HUES64 (cell line): Measurements from ENCODE around the gene NUP50.

Experiments
- H3K27ac ChIP-seq: 2 replicates; pipeline ENCODE4 v1.7.0; 2013; ENCODE audit warnings: low read depth, low read length, inconsistent platforms
- H3K27me3 ChIP-seq: 2 replicates; pipeline ENCODE4 v1.6.1; 2013; ENCODE audit warnings: mild to moderate bottlenecking, low read length; ENCODE audit not compliant: insufficient read depth
- H3K36me3 ChIP-seq: 2 replicates; pipeline ENCODE4 v1.6.1; 2013; ENCODE audit warnings: mild to moderate bottlenecking, low read length; ENCODE audit not compliant: insufficient read depth
- H3K4me1 ChIP-seq: 2 replicates; pipeline ENCODE4 v1.6.1; 2013; ENCODE audit warnings: mild to moderate bottlenecking, low read length, moderate library complexity; ENCODE audit not compliant: insufficient read depth
- H3K4me3 ChIP-seq: 2 replicates; pipeline ENCODE4 v1.5.1; 2013; ENCODE audit warnings: mild to moderate bottlenecking, low read length, moderate library complexity
- H3K9ac ChIP-seq: 2 replicates; pipeline ENCODE4 v1.6.1; 2013; ENCODE audit warnings: mild to moderate bottlenecking, low read depth, low read length
- H3K9me3 ChIP-seq: 2 replicates; pipeline ENCODE4 v1.6.1; 2013; ENCODE audit warnings: low read depth, low read length; ENCODE audit not compliant: insufficient read depth
- WGBS: fragments of 150-250, 120-280 bp; methylation state at CpG from one replicate; pipeline ENCODE4 v1.1.7; 2013; ENCODE audit warnings: missing lambda C conversion rate; 5-methylcytosine and 5-hydroxymethylcytosine counted together

Gene NUP50

DNA sequence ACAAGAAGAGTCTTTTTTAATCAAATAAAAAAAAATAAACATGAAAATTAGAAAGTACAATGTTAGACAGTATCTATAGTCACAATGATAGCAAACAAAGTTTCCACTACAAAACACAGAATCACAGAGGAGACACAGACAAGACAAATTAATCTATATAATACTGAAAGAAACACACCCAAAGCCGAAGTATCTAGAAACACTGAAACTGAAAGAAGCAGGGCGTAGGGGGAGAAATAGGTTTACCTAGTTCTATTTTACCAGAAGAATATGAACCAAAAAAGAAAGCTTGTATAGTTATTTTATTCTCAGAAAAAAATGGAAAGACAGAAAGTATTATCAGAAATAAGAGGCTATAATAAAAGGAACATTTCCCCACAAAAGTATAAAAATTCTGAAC, 27.1 kb upstream of the NUP50 start:
- H3K9ac ChIP-seq = no peak overlapping the region
- H3K27ac ChIP-seq = no peak overlapping the region
- peaks cover 13% of the 10 kb centered on the region for H3K9me3 ChIP-seq
- H3K36me3 ChIP-seq = peaks cover 11% of the 10 kb centered on the region
- H3K4me1 ChIP-seq = no peaks in the 10 kb centered on the region
- no CpG with 5 or more reads among the region's 2 CpGs for WGBS
- H3K27me3 ChIP-seq = no peaks in the 10 kb centered on the region
- H3K4me3 ChIP-seq = no peak overlapping the region

DNA sequence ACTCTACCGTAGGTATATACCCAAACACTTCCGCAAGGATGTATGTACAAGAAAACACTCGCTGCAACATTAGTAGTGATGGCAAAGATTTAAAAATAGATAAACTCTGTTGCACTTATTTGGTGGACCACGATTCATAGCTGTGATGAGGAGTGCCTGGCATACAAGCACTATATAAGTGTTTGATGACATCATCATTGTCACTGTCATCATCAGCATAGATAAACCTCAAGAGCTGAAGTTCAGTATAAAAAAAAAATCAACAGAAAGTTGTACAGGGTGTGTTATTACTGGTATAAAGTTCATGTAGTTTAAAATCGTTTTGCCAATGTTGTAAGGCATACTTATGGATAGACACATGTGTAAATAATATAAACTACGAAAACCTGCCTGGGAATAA, 24.0 kb upstream of the NUP50 start:
- 98% methylated on average over 6 of the region's 6 CpGs for WGBS
- H3K9me3 ChIP-seq = peaks cover 7% of the 10 kb centered on the region
- no peak overlapping the region for H3K4me3 ChIP-seq
- H3K4me1 ChIP-seq = no peaks in the 10 kb centered on the region
- H3K9ac ChIP-seq = no peak overlapping the region
- no peaks in the 10 kb centered on the region for H3K27me3 ChIP-seq
- no peak overlapping the region for H3K27ac ChIP-seq
- peaks cover under 1% of the 10 kb centered on the region; the same call in 1 of the 2 replicates for H3K36me3 ChIP-seq

DNA sequence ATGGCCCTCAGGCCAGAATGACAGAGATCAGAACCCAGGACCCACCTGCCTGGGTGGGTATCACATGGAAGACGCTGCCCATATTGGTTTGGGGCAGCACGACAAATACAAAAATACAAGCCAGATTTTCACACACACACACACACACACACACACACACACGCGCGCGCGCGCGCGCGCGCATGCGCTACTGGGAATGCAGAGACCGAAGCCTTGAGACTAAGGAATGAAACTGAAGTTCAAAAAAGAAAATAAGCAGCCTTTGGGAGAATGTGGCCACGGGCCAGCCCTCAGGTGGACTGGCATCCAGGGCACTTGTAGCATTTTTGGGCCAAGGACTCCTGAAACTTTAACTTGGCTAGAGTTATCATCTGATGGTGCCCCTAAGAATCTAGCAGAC, 21.3 kb upstream of the NUP50 start:
- Histone ChIP-seq H3K9me3 (peaks cover 4% of the 10 kb centered on the region; the same call in 1 of the 2 replicates), H3K27ac (no peak overlapping the region), H3K4me3 (no peak overlapping the region), H3K27me3 (no peaks in the 10 kb centered on the region), H3K9ac (no peak overlapping the region), H3K36me3 (no peaks in the 10 kb centered on the region), H3K4me1 (no peaks in the 10 kb centered on the region)
- 78% methylated on average over 15 of the region's 15 CpGs for WGBS

DNA sequence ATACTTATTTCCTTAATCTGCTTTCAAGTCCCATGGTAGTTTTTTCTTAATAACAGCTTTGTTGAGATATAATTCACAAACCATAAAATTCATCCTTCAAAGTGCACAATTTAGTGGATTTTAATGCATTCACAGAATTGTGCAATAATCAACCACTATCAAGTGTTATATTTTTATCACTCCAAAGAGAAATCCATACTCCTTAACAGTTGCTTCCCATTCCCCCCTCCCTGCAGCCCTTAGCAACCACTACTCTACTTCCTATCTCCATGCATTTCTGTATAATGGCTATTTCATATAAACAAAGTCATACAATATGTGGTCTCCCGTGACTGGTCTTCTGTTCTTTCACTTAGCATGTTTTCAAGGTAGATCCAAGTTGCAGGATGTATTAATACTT, 18.8 kb upstream of the NUP50 start:
- Histone ChIP-seq H3K4me1 (no peaks in the 10 kb centered on the region), H3K9me3 (peaks cover 4% of the 10 kb centered on the region; the same call in 1 of the 2 replicates), H3K27me3 (no peaks in the 10 kb centered on the region), H3K36me3 (peaks cover 14% of the 10 kb centered on the region), H3K4me3 (no peak overlapping the region), H3K27ac (no peak overlapping the region), H3K9ac (no peak overlapping the region)
- 71% methylated on average over 1 of the region's 1 CpG for WGBS

DNA sequence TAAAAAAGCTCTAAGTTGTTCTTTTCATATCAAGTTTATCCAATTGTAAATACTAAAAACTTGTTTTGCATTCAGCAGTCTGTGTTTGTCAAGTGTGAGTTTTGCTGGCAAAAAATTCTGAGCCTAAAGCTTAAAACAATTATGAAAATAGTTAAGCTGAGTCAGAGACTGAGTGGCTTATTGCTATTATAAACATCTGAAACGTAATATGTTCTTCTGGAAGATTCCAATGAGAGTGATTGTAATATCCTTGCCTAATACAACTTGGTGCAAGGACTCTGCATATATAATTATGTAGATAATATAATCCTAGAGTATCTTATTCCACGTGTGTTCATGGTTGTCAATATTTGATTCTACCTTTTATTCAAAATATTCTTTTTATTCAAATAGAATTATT, 14.1 kb upstream of the NUP50 start:
- H3K9me3 ChIP-seq = no peaks in the 10 kb centered on the region
- no peaks in the 10 kb centered on the region for H3K27me3 ChIP-seq
- peaks cover 26% of the 10 kb centered on the region for H3K36me3 ChIP-seq
- WGBS = 100% methylated on average over 1 of the region's 2 CpGs
- no peaks in the 10 kb centered on the region for H3K4me1 ChIP-seq
- no peak overlapping the region for H3K4me3 ChIP-seq
- H3K9ac ChIP-seq = no peak overlapping the region
- no peak overlapping the region for H3K27ac ChIP-seq

DNA sequence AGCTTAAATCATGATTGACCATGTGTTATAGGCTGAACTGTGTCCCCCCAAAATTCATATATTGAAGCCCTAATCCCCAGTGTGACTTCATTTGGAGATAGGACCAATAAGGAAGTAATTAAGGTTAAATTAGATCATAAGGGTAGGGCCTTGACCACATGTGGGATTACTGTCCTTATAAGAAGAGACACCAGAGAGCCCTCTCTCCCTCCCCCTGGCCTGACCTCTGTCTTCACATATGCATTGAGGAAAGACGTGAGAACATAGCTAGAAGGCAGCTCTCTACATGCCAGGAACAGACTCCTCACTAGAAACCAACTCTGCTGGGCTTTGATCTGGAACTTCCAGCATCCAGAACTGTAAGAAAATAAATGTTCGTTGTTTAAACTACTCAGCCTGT, 13.6 kb upstream of the NUP50 start:
- 90% methylated on average over 2 of the region's 2 CpGs for WGBS
- Histone ChIP-seq H3K27ac (no peak overlapping the region), H3K36me3 (peaks cover 26% of the 10 kb centered on the region), H3K4me1 (no peaks in the 10 kb centered on the region), H3K27me3 (no peaks in the 10 kb centered on the region), H3K4me3 (no peak overlapping the region), H3K9ac (no peak overlapping the region), H3K9me3 (no peaks in the 10 kb centered on the region)

DNA sequence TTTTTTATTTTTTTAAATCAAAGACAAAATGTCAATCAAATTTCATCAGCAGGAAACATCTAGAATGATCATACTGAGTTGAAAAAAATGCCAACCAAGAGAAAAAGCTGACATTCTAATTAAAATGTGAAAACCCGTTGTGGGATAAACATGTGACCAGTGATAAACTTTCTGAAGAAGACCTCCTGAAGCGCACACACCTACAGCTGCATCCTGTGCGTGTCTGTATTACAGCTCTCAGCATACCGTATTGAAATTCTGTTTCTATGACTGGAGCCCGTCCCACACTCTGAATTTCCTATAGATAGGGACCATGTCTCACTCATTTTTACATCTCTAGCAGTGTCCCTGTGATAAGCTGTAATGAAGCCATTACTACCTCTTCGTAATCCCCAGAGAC, 12.2 kb upstream of the NUP50 start:
- Histone ChIP-seq H3K4me1 (no peaks in the 10 kb centered on the region), H3K9ac (no peak overlapping the region), H3K4me3 (no peak overlapping the region), H3K9me3 (no peaks in the 10 kb centered on the region), H3K36me3 (peaks cover 35% of the 10 kb centered on the region), H3K27me3 (no peaks in the 10 kb centered on the region), H3K27ac (no peak overlapping the region)
- WGBS = 96% methylated on average over 6 of the region's 6 CpGs

DNA sequence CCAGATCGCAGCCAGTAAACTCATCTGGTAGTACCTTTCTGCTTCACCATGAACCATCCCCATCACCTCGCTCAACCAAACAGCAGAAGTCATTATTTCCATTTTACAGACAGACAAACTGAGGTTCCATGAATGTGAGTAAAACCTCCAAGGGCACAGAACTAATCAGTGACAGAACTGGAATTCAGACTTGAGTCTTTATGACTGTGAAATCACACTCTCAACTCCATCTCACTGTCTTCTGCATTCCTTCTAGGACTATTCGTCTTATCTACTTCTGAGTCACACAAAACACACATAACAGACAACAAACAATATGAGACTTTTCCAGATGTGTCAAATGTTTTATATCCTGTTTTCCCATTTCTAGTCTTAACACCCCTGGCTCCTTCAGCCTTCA, 9.3 kb upstream of the NUP50 start:
- Histone ChIP-seq H3K36me3 (peaks cover 43% of the 10 kb centered on the region), H3K9me3 (no peaks in the 10 kb centered on the region), H3K27ac (no peak overlapping the region), H3K4me3 (no peak overlapping the region), H3K9ac (no peak overlapping the region), H3K27me3 (no peaks in the 10 kb centered on the region), H3K4me1 (peaks cover 1% of the 10 kb centered on the region; the same call in 1 of the 2 replicates)
- 91% methylated on average over 3 of the region's 3 CpGs for WGBS

DNA sequence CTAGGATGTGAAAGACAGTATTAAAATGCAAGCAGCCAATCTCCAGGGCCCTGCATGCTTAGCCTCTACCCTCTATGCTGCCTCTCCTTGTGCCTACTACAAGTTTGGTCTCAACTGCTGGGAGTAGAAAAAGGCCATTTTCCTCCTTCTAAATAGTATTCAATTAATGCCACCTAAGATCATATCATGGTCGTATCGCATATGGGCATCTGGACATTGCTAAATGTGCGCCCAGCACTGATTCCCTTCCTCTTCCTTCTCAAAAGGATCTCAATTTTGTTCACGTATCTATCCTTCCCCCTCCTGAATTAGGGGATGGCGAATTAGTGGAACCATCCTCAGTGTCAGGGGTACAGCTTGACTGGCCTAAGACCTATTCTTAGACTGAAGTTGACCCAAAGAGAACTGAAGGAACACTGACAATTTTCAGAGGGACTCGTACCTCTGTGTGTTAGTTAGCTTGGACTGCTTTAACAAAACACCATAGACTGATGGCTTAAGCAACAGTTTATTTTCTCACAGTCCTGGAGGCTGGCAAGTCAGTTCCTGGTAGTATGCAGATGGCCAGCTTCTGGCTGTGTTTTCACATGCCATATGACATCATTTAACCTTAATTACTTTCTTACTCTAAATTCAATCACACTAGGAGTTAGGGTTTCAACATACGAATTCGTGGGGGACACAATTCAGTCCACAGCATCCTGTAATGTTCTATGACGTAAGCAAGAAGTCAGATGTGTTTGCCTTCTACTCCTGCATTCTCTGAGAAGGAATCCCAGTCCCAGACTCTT, 8.5 kb upstream of the NUP50 start:
- H3K27ac ChIP-seq = no peak overlapping the region
- peaks cover 34% of the 10 kb centered on the region for H3K36me3 ChIP-seq
- H3K9ac ChIP-seq = no peak overlapping the region
- WGBS = 84% methylated on average over 9 of the region's 9 CpGs
- no peaks in the 10 kb centered on the region for H3K27me3 ChIP-seq
- H3K9me3 ChIP-seq = no peaks in the 10 kb centered on the region
- H3K4me1 ChIP-seq = peaks cover 10% of the 10 kb centered on the region; the same call in 1 of the 2 replicates
- H3K4me3 ChIP-seq = no peak overlapping the region

DNA sequence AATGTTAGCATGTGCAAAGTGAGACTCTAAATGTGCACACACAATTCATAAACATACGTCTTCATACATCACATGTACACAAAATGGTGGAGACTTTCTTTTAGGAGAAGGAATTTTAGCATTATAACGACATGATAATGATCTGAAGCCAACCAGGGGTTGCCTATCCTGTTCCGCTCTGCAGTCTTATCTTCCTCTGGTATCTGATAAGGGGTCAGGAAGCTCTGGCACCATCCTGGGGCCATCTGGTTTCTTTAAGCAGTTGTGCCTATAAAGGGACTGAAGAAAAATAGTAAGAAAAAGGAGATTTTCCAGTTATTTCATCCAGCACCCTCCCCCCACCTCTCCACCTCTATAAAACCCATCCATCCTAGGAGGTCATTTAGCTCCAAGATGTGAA, 5.8 kb upstream of the NUP50 start:
- H3K9me3 ChIP-seq = no peaks in the 10 kb centered on the region
- WGBS = 88% methylated on average over 2 of the region's 3 CpGs
- no peak overlapping the region for H3K9ac ChIP-seq
- H3K4me3 ChIP-seq = no peak overlapping the region
- H3K27ac ChIP-seq = no peak overlapping the region
- no peaks in the 10 kb centered on the region for H3K27me3 ChIP-seq
- H3K36me3 ChIP-seq = peaks cover 25% of the 10 kb centered on the region
- H3K4me1 ChIP-seq = peaks cover 14% of the 10 kb centered on the region; the same call in 1 of the 2 replicates

DNA sequence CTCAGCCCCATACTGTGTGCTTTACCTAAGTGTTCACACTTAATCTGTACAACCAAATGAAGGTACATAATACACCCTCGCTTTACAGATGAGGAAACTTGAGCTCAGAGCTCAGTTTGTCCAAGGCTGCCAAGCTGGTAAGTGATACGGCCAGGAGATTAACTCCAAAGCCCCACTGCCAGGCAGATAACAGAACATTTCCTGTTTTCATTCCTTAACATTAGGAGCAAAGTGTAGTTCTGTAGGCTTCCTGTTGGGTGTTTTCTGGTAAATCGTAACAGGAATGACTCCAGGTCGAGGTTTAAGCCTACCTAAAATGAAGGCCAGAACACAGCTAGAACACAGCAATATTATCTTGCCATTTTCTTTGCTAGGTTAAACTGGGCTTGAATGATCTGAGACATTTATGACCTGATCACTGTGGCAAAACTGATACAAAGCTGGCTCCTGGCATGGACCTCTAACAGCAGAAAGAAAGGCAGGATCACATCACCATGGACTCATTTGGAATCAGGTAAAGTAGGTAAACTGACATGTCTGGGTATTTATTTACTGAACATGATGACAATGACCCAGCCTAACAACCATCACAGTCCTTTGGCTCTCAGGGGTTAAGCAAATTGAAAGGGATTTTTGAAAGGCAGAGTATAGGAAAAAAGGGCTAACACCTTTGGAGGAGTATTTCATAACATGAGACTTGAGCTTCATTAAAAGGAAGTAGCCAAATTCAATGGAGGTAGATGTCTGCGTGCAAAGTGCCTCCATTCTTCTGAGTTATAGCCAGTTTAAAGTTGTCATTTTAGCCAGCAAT, 3.9 kb upstream of the NUP50 start:
- WGBS = 68% methylated on average over 5 of the region's 5 CpGs
- no peak overlapping the region for H3K27ac ChIP-seq
- peaks cover 25% of the 10 kb centered on the region for H3K36me3 ChIP-seq
- H3K4me3 ChIP-seq = no peak overlapping the region
- no peaks in the 10 kb centered on the region for H3K27me3 ChIP-seq
- H3K9ac ChIP-seq = no peak overlapping the region
- peaks cover 14% of the 10 kb centered on the region; the same call in 1 of the 2 replicates for H3K4me1 ChIP-seq
- no peaks in the 10 kb centered on the region for H3K9me3 ChIP-seq
